Heart right ventricle (tissue), 16 donors: Measurements from ENCODE around the gene C3. TPM values are rescaled to one million over a fixed set of nuclear protein-coding genes. Genes with fewer than 3 reads are reported as not detected.
"Not testable (repeated sequence)": the region's sequence is repeated elsewhere in the genome, so short reads cannot be mapped to it uniquely, and the experiment has no call there.

Source experiments
- ATAC-seq, 8 donors: fragments of 200-7000 bp; cut with Tn5 transposase; one replicate each; pipeline ENCODE4 v1.9.1; 2020; ENCODE audit warnings: mild to moderate bottlenecking in 8 of 8, moderate library complexity in 8 of 8, moderate number of reproducible peaks in 1 of 8
- DNase-seq, 2 donors: peaks; one replicate each; pipeline ENCODE4 v3.0.0-alpha.2; 2020
- H3K27ac ChIP-seq, 10 donors: fragments of 200-600 bp; sonication (generic) in 2 of 10; one replicate each; pipeline versions ENCODE4 v1.5.0 to v1.8.0; 2020 to 2022; ENCODE audit warnings: mild to moderate bottlenecking in 3 of 10
- H3K27me3 ChIP-seq, 7 donors: fragments of 200-600 bp; one replicate each; pipeline ENCODE4 v1.8.0; 2021 to 2022; ENCODE audit warnings: mild to moderate bottlenecking in 2 of 7
- H3K36me3 ChIP-seq, 9 donors: fragments of 200-600 bp; sonication (generic) in 1 of 9; one replicate each; pipeline versions ENCODE4 v1.5.0 to v1.8.0; 2020 to 2022; ENCODE audit warnings: mild to moderate bottlenecking in 2 of 9
- H3K4me1 ChIP-seq, 9 donors: fragments of 200-600 bp; sonication (generic) in 1 of 9; one replicate each; pipeline versions ENCODE4 v1.5.0 to v1.8.0; 2020 to 2022; ENCODE audit warnings: mild to moderate bottlenecking in 4 of 9
- H3K4me3 ChIP-seq, 10 donors: fragments of 200-600 bp; sonication (generic) in 2 of 10; one replicate each; pipeline versions ENCODE4 v1.5.0 to v1.8.0; 2020 to 2022; ENCODE audit warnings: mild to moderate bottlenecking in 7 of 10, moderate library complexity in 2 of 10
- H3K9me3 ChIP-seq, 11 donors: fragments of 200-600 bp in 10 of 11; sonication (generic) in 2 of 11; one replicate each; pipeline versions ENCODE4 v1.5.0 to v1.8.0; 2013 to 2022; ENCODE audit warnings: mild to moderate bottlenecking in 2 of 11, control low read depth in 1 of 11, moderate library complexity in 1 of 11
- CTCF ChIP-seq, 9 donors: fragments of 200-600 bp; sonication (generic) in 2 of 9; IDR thresholded peaks; one replicate each; pipeline versions ENCODE4 v1.5.0 to v1.8.0; 2021 to 2022; ENCODE audit warnings: antibody characterized with exemption in 9 of 9, mild to moderate bottlenecking in 5 of 9, moderate library complexity in 1 of 9
- WGBS, 2 donors: extraction: QIAGEN DNeasy Blood & Tissue Kit; methylation state at CpG; one replicate each; pipeline ENCODE4 v1.1.7; 2013; ENCODE audit warnings: inconsistent platforms in 1 of 2; 5-methylcytosine and 5-hydroxymethylcytosine counted together
- intact Hi-C, 10 donors: fragments of 100-400 bp; cut with DNase I; formaldehyde crosslinking; loops; one replicate each; pipeline versions ENCODE4 v1.11.1 to v1.14.2; 2022
- polyA plus RNA-seq, 2 donors: library from polyadenylated mRNA; stranded (reverse); fragments of 200-250 nt; gene quantifications; one replicate each; pipeline ENCODE4 v1.2.3, GENCODE V29; 2013
- total RNA-seq, 10 donors: library from RNA; stranded (reverse); fragmentation: NEBNext Ultra II Directional in 3 of 10; extraction: Animal tissue kit (Norgen Biotek cat#: 25700) in 3 of 10; gene quantifications; one replicate each; pipeline versions ENCODE4 v1.2.1 to v1.2.4, GENCODE V29; 2021 to 2023
- donor health status: Arrhythmogenic right ventricular cardiomyopathy.
- donor health status: ischemic (EF 13 %, LVEDD 7.1; RV severe dilation, severe dysfunction).
- donor health status: healthy with polysubstance abuse.
- donor health status: DM: no; HTN: yes; CAD: no.
- donor health status: DM: no; HTN: no; CAD: no.
- donor health status: ischemic (EF 25% LVEDD 6.9; RV normal size, moderate dysfunction).
- donor health status: ischemic (EF 25% LVEDD 5.7; RV mildly dilated, moderate dysfunction).
- donor health status: healthy.
- donor health status: DM: yes; HTN: yes; CAD: no.
- donor health status: Ischemic cardiomyopathy.
- donor health status: ischemic (EF 35%, LVEDD 5.7; RV mildly dilated, moderate dysfunction).
- donor health status: nonischemic (EF 11% LVEDD 7.7; RV severe dilation, severe dysfunction).
- donor health status: DM: yes; HTN: yes; CAD: no.
- donor health status: PGD.
- donor health status: ischemic (EF 29% LVEDD 5.4; RV normal size, mild dysfunction).
- donor health status: nonischemic (EF 23%, LVEDD 6.1; RV moderate dilation, normal function).

The C3 gene
- total and polyA plus RNA-seq, 12 donors = 23.0 to 475 (median 170) TPM

- H3K9me3 ChIP-seq = peaks cover 0 to 6% (median 0%) of the 10 kb centered on the region in 11 donors
- TF ChIP-seq CTCF (IDR thresholded peaks at IDR 0.05) = no peak
- no peak for ATAC-seq
- H3K27me3 ChIP-seq = peaks cover 0 to 45% (median 14%) of the 10 kb centered on the region in 7 donors
- DNase-seq = no peak
- peaks cover 0 to 18% (median 0%) of the 10 kb centered on the region in 9 donors for H3K4me1 ChIP-seq
- H3K27ac ChIP-seq = no peak overlapping the region
- H3K36me3 ChIP-seq = peaks cover 0 to 22% (median 0%) of the 10 kb centered on the region in 9 donors
- WGBS, 2 donors = 85 to 88% methylated on average over 8 of the region's 8 CpGs
- H3K4me3 ChIP-seq = no peak overlapping the region
- intact Hi-C loops = no loop called here
Measured at GRCh38 chr19:6676288-6676687, 44.2 kb downstream of the C3 start.

- DNase-seq = peak; percentile 23 to 47
- Histone ChIP-seq H3K4me1 (peaks cover 0 to 28% (median 0%) of the 10 kb centered on the region in 9 donors), H3K27me3 (peaks cover 0 to 38% (median 9%) of the 10 kb centered on the region in 7 donors), H3K9me3 (no peaks in the 10 kb centered on the region), H3K27ac (peak overlapping the region in 1 of 10 donors; percentile 58), H3K36me3 (peaks cover 0 to 8% (median 0%) of the 10 kb centered on the region in 9 donors), H3K4me3 (peak overlapping the region in 1 of 10 donors; percentile 26)
- ATAC-seq = peak in 7 of 8 donors; percentile 42 to 77 (median 65)
- 17 to 18% methylated on average over 8 of the region's 8 CpGs for WGBS, 2 donors
- TF ChIP-seq CTCF (IDR thresholded peaks at IDR 0.05) = no peak
- intact Hi-C loops = no loop called here
Measured at GRCh38 chr19:6674868-6675305, 45.6 kb downstream of the C3 start.

GRCh38 chr19:6674408-6674807 is 46.0 kb downstream of the C3 start:
- peak overlapping the region in 1 of 10 donors; percentile 58 for H3K27ac ChIP-seq
- intact Hi-C loops, DNase-seq, H3K36me3 ChIP-seq, H3K9me3 ChIP-seq, ATAC-seq: not testable (repeated sequence)
- peaks cover 0 to 34% (median 9%) of the 10 kb centered on the region in 7 donors for H3K27me3 ChIP-seq
- 81 to 85% methylated on average over 6 of the region's 6 CpGs for WGBS, 2 donors
- H3K4me1 ChIP-seq = peaks cover 0 to 28% (median 0%) of the 10 kb centered on the region in 9 donors
- H3K4me3 ChIP-seq = peak overlapping the region in 1 of 10 donors; percentile 26

- Histone ChIP-seq H3K4me3 (no peak overlapping the region), H3K4me1 (peaks cover 0 to 32% (median 0%) of the 10 kb centered on the region in 9 donors), H3K27ac (no peak overlapping the region), H3K36me3 (peaks cover 0 to 7% (median 0%) of the 10 kb centered on the region in 9 donors), H3K9me3 (no peaks in the 10 kb centered on the region), H3K27me3 (peaks cover 0 to 29% (median 9%) of the 10 kb centered on the region in 7 donors)
- ATAC-seq (no peak), DNase-seq (no peak)
- no peak for TF ChIP-seq CTCF (IDR thresholded peaks at IDR 0.05)
- 80 to 83% methylated on average over 6 of the region's 6 CpGs for WGBS, 2 donors
- intact Hi-C loops = no loop called here
Measured at GRCh38 chr19:6672693-6673290, 47.7 kb downstream of the C3 start.

- Histone ChIP-seq H3K4me1 (peaks cover 0 to 40% (median 0%) of the 10 kb centered on the region in 9 donors), H3K36me3 (peaks cover 0 to 7% (median 0%) of the 10 kb centered on the region in 9 donors), H3K4me3 (no peak overlapping the region), H3K9me3 (no peaks in the 10 kb centered on the region), H3K27ac (no peak overlapping the region), H3K27me3 (peaks cover 0 to 25% (median 9%) of the 10 kb centered on the region in 7 donors)
- TF ChIP-seq CTCF (IDR thresholded peaks at IDR 0.05) = no peak
- ATAC-seq (no peak), DNase-seq (no peak)
- intact Hi-C loops = no loop called here
- WGBS, 2 donors = 66% methylated on average over 4 of the region's 4 CpGs
Measured at GRCh38 chr19:6671960-6672359, 48.5 kb downstream of the C3 start.
